EL (cell line): Measurements from ENCODE around the gene ZNF492.
"Not testable (repeated sequence)": the region's sequence is repeated elsewhere in the genome, so short reads cannot be mapped to it uniquely, and the experiment has no call there.

Experiments used
- DNase-seq: peaks from one replicate; pipeline ENCODE4 v3.0.0-alpha.2; 2016

The ZNF492 gene

DNA sequence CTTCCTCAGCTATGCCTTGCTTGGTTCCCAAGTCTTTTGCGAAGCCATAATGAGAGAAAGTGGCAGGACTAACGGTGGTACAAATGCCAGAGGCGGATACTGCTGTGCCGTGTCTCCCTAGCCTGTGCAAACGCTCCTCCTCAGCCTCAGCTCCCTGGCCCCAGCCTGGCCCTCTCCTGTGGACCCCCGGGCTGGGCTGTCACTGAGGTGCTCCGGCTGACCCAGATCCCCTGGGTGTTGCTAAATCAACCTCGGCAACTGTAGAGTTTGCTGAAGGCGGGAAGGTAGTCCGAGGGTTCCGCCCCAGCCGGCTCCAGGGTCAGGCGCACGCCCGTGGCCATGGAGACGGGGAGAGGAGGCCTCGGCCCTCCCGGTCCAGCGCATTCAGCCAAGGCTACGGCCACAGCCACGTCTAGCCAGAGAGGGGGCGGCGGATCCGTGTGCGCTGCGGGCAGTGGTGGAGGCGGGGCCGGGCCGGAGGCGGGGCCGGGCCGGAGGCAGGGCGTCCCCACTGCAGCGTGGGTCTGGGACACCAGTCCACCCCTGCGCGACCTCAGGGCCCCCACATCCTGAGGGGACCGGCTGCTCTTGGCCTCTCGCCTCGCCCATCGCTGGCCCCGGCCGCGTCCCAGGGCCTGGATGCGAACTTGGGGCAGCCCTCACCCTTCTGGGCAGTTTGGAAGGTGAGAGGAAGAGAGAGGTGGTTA is 16.4 kb upstream of the ZNF492 start:
- no peak for DNase-seq

DNA sequence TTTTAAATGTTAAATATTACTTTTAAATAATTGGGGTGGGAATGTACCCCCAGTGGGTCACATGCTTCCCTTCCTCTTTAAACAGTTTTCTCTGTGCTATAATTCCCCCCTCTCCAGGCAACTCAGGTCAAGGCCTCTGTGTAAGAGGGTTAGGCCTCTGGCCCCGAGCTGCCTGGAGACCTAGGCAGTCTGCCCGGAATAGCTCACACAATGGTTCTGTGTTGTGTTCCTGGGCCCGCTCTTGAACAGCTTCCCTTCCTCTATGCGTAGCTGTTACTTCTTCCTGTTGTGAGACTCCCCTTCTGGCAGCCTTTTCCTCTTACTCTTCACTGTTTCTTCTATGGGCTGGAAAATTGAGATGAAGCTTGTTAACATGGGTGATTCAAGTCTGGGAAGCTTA is 14.8 kb upstream of the ZNF492 start:
- DNase-seq, result no peak

DNA sequence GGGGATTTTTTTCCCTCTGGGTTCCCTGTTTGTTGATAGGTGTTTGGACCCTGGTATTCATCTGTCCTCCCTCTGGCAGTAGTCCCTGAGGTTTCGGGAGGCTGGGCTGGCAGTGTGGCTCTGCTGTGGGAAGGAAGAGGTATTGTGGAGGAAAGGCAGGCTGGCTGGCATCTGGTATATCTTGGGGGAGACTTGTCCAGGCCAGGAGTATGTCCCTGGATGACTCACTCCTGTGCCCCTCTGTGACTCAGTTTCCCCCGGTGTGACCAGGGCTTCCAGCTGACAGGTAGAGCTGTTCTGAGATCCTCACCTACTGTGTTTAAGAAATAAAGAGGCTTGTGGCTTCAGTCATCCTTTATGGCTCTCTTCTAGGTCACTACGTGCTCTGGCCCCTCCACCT is 14.2 kb upstream of the ZNF492 start:
- DNase-seq, result no peak

DNA sequence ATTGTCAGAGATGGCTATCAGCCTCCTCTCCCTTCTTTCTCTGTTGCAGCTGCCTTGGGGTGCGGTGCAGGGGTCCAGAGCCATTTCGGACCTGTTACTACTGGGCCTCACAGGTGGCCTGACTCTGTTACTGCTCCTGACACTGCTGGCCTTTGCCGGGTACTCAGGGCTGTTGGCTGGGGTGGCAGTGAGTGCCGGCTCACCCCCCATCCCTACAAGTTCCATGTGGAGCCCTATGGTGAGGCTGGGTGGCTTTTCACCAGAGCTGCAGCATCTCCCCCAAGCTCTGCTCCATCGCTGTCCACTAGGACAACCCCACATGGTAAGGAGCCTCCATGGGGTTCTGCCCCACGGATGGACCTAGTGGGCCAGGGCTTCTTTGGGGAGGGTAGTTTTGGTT is 13.7 kb upstream of the ZNF492 start:
- DNase-seq, result no peak

DNA sequence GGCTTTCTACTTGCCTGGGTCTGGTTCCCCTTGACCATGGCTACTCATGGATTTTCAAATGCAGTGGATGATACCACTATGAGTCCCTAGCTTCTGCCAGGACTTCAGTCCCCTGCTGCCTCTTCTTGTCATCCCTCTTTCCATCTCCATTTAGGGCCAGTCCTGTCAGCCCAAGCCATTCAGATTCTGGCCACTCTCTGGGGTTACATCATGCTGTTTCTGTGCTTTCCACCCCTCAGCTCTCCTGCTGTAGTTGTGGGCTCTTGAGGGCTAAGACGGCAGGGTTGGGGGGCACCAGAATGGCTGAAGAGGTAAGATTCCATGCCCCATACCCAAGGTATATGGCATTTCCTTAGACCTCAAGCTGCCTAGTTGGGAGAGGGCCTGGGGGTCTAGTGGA is 13.2 kb upstream of the ZNF492 start:
- DNase-seq, result no peak

DNA sequence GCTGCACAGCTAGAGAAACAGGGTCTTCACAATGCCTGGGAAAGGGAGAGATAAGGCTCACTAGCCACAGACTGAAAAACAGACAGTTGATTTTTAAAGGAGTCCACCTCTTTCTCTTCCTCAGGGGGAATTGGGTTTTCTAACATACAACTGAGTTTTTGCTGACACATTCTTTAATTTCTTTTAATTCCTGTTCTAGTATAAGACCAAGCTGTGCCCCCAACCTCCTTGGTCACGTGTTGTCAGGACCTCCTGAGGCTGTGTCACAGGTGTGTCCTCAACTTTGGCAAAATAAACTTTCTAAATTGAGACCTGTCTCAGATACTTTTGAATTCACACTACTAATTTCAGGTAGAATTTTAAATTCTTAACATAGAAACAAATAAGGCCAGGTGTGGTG is 12.1 kb upstream of the ZNF492 start:
- no peak for DNase-seq

DNA sequence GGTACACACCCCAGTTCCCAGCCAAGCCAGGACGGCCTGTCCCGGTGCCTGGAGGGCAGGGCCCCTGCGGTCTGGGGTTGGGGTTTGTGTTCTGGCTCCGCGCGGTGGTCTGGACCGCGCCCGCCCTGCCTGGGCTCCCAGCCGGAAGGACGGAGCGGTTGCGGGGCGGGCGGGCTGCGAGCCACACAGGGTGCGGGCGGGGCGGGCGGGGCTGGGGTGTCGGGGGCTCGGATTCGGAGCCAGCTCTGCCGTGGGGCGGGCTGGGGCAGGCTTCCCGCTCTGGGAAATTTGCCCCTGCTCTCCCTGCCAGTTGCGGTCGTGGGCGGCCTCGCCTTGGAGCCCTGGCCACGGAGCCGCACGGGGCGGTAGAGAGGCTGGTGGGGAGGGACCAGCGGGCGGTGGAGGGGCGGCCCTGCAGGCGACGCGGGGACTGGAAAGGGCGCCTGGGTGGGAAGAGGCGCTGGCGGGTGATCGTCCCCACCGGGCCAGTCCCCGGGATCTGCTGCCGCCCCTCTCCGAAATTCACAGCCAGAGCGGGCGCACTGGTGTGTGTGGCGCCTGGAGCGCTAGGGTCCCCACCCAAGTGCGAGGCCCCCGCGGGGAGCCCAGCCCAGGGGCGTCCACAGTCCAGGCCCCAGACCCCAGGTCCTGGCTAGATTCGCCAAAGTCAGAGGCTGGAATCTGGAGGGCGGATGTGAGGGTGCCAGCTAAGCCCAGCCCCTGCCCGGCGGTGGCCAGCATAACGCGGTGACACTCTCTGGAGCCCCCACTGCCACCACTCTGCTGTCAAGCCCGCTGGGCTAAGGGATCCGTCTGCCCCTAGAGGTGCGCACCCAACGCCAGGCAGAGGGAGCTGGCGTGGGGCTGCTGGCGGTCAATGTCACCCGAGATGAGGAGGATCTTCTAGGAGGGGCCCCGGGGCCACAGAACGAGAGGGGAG is 11.0 kb upstream of the ZNF492 start:
- DNase-seq, result no peak

DNA sequence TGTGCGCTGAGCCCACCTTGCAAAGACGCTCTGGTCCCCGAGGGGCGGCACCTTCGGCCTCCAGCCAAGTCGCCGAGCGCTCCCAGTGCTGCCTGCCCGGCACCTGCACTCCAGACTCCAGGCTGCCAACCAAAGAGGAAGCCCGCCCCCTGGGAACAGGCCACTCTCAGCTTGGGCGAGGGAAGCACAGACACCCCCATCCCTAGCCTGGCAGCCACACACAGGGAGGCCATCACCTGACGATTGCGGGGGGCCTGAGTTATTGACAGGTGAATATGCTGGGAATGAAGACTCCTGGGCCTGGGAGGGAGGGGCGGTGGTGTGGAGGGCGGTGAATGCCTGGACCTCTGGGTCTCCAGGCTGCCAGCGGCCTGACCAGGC is 10.3 kb upstream of the ZNF492 start:
- DNase-seq, result no peak

DNA sequence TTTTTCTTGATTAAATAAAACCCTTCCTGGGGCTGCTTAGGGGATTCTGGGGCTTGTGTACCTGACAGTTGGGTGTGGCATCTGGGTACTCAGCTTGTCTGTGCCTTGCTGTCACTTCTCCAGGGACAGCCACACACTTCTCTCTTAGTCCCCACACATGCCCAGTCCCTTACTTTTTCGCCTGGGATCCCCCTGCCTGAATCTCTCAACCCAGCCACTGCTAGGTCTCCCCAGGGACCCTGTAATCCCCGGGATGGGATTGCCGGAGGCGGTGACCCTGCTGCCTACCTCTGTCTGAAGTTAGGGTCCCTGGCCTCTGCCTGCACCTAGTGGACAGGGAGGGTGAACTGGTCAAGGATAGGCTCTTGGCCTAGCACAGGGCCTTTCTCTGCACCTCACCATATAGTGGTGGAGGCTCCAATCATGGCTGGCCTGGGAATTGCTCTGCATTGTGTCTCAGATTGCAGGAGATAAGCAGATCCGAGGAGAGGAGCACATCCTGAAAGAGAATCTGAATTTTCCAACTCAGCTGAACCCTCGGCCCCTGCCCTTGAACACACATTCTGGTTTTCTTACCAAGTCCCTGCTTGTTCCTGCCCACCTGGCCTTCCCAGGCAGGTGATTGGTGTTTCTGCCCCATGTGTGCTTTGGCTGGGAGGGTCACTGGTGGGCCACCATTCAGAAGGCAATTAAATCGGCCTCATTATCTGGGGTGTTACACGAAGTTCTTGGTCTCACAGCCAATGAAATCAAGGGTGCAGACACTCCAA is 8.7 kb upstream of the ZNF492 start:
- DNase-seq, result no peak

DNA sequence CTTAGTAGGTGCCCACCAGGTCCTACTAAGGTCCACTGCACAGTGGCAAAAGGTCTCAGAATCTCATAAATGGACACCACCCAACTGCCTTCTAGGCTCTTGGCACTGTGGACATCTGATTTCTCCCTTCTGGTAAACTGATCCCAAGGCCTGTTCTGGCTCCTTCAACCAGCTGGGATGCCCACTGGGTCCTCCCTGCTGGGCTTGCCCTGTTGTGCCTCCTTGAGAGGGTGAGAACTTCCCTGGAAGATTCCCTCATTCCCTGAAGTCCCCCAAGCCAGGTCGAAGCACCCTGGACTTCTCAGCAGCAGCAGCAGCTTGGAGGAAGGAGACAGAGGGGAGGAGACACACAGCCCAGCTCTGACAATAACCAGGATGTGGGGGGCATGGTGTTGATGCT is 6.6 kb upstream of the ZNF492 start:
- no peak for DNase-seq

DNA sequence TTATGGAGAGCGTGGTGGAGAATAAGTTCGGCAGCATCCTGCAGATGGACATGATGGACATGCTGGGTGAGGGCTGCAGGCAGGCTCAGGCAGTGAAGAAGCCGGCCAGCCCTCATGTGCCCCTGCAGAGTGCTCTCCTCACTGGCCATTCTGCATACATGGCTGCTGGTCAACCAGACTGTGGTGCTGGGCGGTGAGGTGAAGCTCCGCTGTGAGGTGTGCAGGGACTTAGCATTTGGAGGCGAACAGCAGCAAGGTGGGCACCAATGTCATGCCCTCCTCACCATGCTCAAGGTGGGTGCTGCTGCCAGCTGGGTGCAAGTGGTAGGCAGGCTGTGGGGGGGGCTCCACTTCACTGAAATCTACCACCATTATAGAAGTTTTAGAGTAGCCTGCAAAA is 5.7 kb upstream of the ZNF492 start:
- DNase-seq, result no peak

DNA sequence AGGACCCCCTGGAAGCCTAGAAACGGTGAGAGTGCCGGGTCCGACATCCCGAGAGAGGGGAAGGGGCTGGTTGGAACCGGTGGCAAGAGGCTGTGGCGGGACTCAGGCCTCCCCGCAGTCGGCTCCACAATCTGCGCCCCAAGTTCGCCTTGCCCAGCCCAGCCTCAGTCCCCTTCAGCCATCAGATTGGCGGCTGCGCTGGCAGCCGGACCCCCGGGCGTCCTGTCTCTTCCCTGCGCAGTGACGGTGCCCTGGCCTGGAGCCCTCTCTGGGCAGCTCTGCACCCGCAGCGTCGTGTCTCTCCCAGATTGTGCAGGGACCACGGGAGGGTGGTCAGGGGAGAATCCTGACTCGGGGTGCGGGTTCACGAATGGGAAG is 315 bp downstream of the ZNF492 start:
- DNase-seq, result no peak

DNA sequence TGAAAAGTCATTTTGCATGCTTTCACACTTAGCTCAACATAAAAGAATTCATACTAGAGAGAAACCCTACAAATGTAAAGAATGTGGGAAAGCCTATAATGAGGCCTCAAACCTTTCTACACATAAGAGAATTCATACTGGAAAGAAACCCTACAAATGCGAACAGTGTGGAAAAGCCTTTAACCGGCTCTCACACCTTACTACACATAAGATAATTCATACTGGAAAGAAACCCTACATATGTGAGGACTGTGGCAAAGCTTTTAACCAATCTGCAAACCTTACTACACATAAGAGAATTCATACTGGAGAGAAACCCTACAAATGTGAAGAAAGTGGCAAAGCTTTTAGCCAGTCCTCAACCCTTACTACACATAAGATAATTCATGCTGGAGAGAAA is 51.4 kb downstream of the ZNF492 start:
- DNase-seq, result not testable (repeated sequence)

DNA sequence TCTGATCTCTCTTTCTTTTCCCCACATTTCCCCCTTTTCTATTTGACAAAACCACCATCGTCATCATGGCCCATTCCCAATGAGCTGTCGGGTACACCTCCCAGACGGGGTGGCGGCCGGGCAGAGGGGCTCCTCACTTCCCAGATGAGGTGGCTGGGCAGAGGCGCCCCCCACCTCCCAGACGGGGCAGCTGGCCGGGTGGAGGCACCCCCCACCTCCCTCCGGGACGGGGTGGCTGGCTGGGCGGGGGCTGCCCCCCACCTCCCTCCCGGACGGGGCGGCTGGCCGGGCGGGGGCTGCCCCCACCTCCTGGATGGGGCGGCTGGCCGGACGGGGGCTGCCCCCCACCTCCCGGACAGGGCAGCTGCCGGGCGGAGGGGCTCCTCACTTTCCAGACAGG is 68.5 kb downstream of the ZNF492 start:
- not testable (repeated sequence) for DNase-seq

DNA sequence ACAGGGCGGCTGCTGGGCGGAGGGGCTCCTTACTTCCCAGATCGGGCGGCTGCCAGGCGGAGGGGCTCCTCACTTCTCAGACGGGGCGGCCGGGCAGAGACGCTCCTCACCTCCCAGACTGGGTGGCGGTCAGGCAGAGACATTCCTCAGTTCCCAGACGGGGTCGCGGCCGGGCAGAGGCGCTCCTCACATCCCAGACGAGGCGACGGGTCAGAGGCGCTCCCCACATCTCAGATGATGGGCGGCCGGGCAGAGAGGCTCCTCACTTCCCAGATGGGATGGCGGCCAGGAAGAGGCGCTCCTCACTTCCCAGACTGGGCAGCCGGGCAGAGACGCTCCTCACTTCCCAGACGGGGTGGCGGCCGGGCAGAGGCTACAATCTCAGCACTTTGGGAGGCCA is 69.0 kb downstream of the ZNF492 start:
- DNase-seq, result not testable (repeated sequence)

DNA sequence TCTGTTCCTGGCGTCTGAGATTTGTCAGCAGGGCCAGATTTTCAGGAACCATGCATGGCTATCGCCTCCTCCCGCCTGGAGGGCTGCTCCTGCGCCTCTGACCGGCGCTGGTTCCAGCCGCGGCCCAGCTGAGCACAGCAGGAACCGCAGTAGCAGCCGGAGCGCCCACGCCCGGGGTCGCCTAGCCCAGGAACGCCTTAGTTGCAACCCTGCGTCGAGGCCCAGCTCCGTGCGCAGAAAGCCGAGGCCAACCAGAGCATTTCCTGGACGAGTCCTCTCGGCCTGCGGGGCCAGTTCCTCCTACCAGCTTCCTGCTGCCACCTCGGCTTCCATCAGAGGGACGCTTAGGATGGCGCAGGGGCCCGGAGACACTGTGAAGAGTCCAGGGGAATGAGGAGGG is 74.9 kb downstream of the ZNF492 start:
- no peak for DNase-seq
